ENCODE measurements around the gene CST7. TPM values are rescaled to one million over a fixed set of nuclear protein-coding genes. Genes with fewer than 3 reads are reported as not detected.

CST7 gene
- total RNA-seq, 4 donors from 2014 or later: 6.4 to 20.5 (median 12.2) TPM

- ATAC-seq (ENCODE audit: low FRiP score): no peak
- no peak for DNase-seq (ENCODE audit: low spot score)
- TF ChIP-seq CTCF (IDR thresholded peaks at IDR 0.05): no peak
These were observed 59.5 kb downstream of the CST7 start for GRCh38 chr20:25008388-25009217.

Small RNAs within 50 kb of the gene (small RNA-seq; reads per million reads assigned to genes)
- gene RNU6-1257P: not detected

Other genes starting within 250 kb of the CST7 start
- 100 to 1,000 TPM in 3 of 4 donors, 10 to 100 TPM in 1; 85.3 to 337 (median 163) TPM for gene APMAP, start 43.5 kb downstream of the CST7 start, total RNA-seq
- gene ACSS1, start 108.9 kb downstream of the CST7 start, total RNA-seq: 10 to 100 TPM; 15.9 to 45.4 (median 19.0) TPM
- gene VSX1, start 132.9 kb downstream of the CST7 start, total RNA-seq: not detected
- 10 to 100 TPM; 44.6 to 71.0 (median 60.0) TPM for gene ENTPD6, start 246.4 kb downstream of the CST7 start, total RNA-seq